ENCODE measurements around the gene EXD3.
"Not testable (repeated sequence)": the region's sequence is repeated elsewhere in the genome, so short reads cannot be mapped to it uniquely, and the experiment has no call there.

Gene EXD3

GRCh38 chr9:137388589-137389427, 34.2 kb downstream of the EXD3 start:
- no peak overlapping the region for H3K4me3 ChIP-seq (ENCODE audit: low read depth in 1 of 2, low read length in 2 of 2)
- no peak overlapping the region for H3K27ac ChIP-seq (ENCODE audit: low read depth, low read length)
- H3K36me3 ChIP-seq (ENCODE audit: insufficient read depth, low read length) = no peaks in the 10 kb centered on the region
- H3K27me3 ChIP-seq (ENCODE audit: control insufficient read depth in 1 of 2, insufficient read depth in 2 of 2, low read length in 2 of 2) = no peaks in the 10 kb centered on the region
- H3K4me1 ChIP-seq (ENCODE audit: insufficient read depth, low read length) = no peaks in the 10 kb centered on the region
- H3K9ac ChIP-seq (ENCODE audit: low read length) = no peak overlapping the region
- no peaks in the 10 kb centered on the region for H3K9me3 ChIP-seq (ENCODE audit: low read length)

- Histone ChIP-seq H3K36me3 (ENCODE audit: insufficient read depth, low read length) (no peaks in the 10 kb centered on the region), H3K4me3 (ENCODE audit: low read depth in 1 of 2, low read length in 2 of 2) (no peak overlapping the region), H3K27ac (ENCODE audit: low read depth, low read length) (no peak overlapping the region), H3K27me3 (ENCODE audit: control insufficient read depth in 1 of 2, insufficient read depth in 2 of 2, low read length in 2 of 2) (no peaks in the 10 kb centered on the region), H3K9ac (ENCODE audit: low read length) (no peak overlapping the region), H3K9me3 (ENCODE audit: low read length) (no peaks in the 10 kb centered on the region), H3K4me1 (ENCODE audit: insufficient read depth, low read length) (no peaks in the 10 kb centered on the region)
Measured at GRCh38 chr9:137387891-137388560, 34.9 kb downstream of the EXD3 start.

- Histone ChIP-seq H3K4me3 (ENCODE audit: low read depth in 1 of 2, low read length in 2 of 2) (no peak overlapping the region), H3K9me3 (ENCODE audit: low read length) (no peaks in the 10 kb centered on the region), H3K4me1 (ENCODE audit: insufficient read depth, low read length) (no peaks in the 10 kb centered on the region), H3K27me3 (ENCODE audit: control insufficient read depth in 1 of 2, insufficient read depth in 2 of 2, low read length in 2 of 2) (no peaks in the 10 kb centered on the region), H3K9ac (ENCODE audit: low read length) (no peak overlapping the region), H3K36me3 (ENCODE audit: insufficient read depth, low read length) (no peaks in the 10 kb centered on the region), H3K27ac (ENCODE audit: low read depth, low read length) (no peak overlapping the region)
Measured at GRCh38 chr9:137387114-137387890, 35.7 kb downstream of the EXD3 start.

- H3K36me3 ChIP-seq (ENCODE audit: insufficient read depth, low read length); H3K4me3 ChIP-seq (ENCODE audit: low read depth in 1 of 2, low read length in 2 of 2); H3K4me1 ChIP-seq (ENCODE audit: insufficient read depth, low read length); H3K9ac ChIP-seq (ENCODE audit: low read length); H3K27me3 ChIP-seq (ENCODE audit: control insufficient read depth in 1 of 2, insufficient read depth in 2 of 2, low read length in 2 of 2); H3K9me3 ChIP-seq (ENCODE audit: low read length); H3K27ac ChIP-seq (ENCODE audit: low read depth, low read length): not testable (repeated sequence)
Measured at GRCh38 chr9:137386507-137387113, 36.4 kb downstream of the EXD3 start.

GRCh38 chr9:137385061-137385655, 37.8 kb downstream of the EXD3 start:
- Histone ChIP-seq H3K27ac (ENCODE audit: low read depth, low read length) (no peak overlapping the region), H3K4me3 (ENCODE audit: low read depth in 1 of 2, low read length in 2 of 2) (no peak overlapping the region), H3K36me3 (ENCODE audit: insufficient read depth, low read length) (no peaks in the 10 kb centered on the region), H3K4me1 (ENCODE audit: insufficient read depth, low read length) (no peaks in the 10 kb centered on the region), H3K9ac (ENCODE audit: low read length) (no peak overlapping the region), H3K9me3 (ENCODE audit: low read length) (no peaks in the 10 kb centered on the region), H3K27me3 (ENCODE audit: control insufficient read depth in 1 of 2, insufficient read depth in 2 of 2, low read length in 2 of 2) (no peaks in the 10 kb centered on the region)

GRCh38 chr9:137383784-137384756, 38.9 kb downstream of the EXD3 start:
- Histone ChIP-seq H3K9ac (ENCODE audit: low read length) (no peak overlapping the region), H3K9me3 (ENCODE audit: low read length) (no peaks in the 10 kb centered on the region), H3K27ac (ENCODE audit: low read depth, low read length) (no peak overlapping the region), H3K36me3 (ENCODE audit: insufficient read depth, low read length) (no peaks in the 10 kb centered on the region), H3K4me3 (ENCODE audit: low read depth in 1 of 2, low read length in 2 of 2) (no peak overlapping the region), H3K4me1 (ENCODE audit: insufficient read depth, low read length) (no peaks in the 10 kb centered on the region), H3K27me3 (ENCODE audit: control insufficient read depth in 1 of 2, insufficient read depth in 2 of 2, low read length in 2 of 2) (no peaks in the 10 kb centered on the region)

GRCh38 chr9:137383081-137383783, 39.7 kb downstream of the EXD3 start:
- H3K4me3 ChIP-seq (ENCODE audit: low read depth in 1 of 2, low read length in 2 of 2) = no peak overlapping the region
- no peak overlapping the region for H3K9ac ChIP-seq (ENCODE audit: low read length)
- no peaks in the 10 kb centered on the region for H3K27me3 ChIP-seq (ENCODE audit: control insufficient read depth in 1 of 2, insufficient read depth in 2 of 2, low read length in 2 of 2)
- no peak overlapping the region for H3K27ac ChIP-seq (ENCODE audit: low read depth, low read length)
- no peaks in the 10 kb centered on the region for H3K36me3 ChIP-seq (ENCODE audit: insufficient read depth, low read length)
- no peaks in the 10 kb centered on the region for H3K9me3 ChIP-seq (ENCODE audit: low read length)
- no peaks in the 10 kb centered on the region for H3K4me1 ChIP-seq (ENCODE audit: insufficient read depth, low read length)

GRCh38 chr9:137382444-137383080, 40.4 kb downstream of the EXD3 start:
- H3K36me3 ChIP-seq (ENCODE audit: insufficient read depth, low read length) = no peaks in the 10 kb centered on the region

GRCh38 chr9:137381501-137382443, 41.2 kb downstream of the EXD3 start:
- Histone ChIP-seq H3K4me1 (ENCODE audit: insufficient read depth, low read length) (no peaks in the 10 kb centered on the region), H3K36me3 (ENCODE audit: insufficient read depth, low read length) (no peaks in the 10 kb centered on the region), H3K27me3 (ENCODE audit: control insufficient read depth in 1 of 2, insufficient read depth in 2 of 2, low read length in 2 of 2) (no peaks in the 10 kb centered on the region), H3K27ac (ENCODE audit: low read depth, low read length) (no peak overlapping the region), H3K9me3 (ENCODE audit: low read length) (no peaks in the 10 kb centered on the region), H3K4me3 (ENCODE audit: low read depth in 1 of 2, low read length in 2 of 2) (no peak overlapping the region), H3K9ac (ENCODE audit: low read length) (no peak overlapping the region)

More at GRCh38 chr9:137382444-137383080, 40.4 kb downstream of the EXD3 start:
- no peaks in the 10 kb centered on the region for H3K27me3 ChIP-seq (ENCODE audit: control insufficient read depth in 1 of 2, insufficient read depth in 2 of 2, low read length in 2 of 2)
- no peaks in the 10 kb centered on the region for H3K9me3 ChIP-seq (ENCODE audit: low read length)
- H3K4me1 ChIP-seq (ENCODE audit: insufficient read depth, low read length) = no peaks in the 10 kb centered on the region
- no peak overlapping the region for H3K27ac ChIP-seq (ENCODE audit: low read depth, low read length)
- no peak overlapping the region for H3K9ac ChIP-seq (ENCODE audit: low read length)
- no peak overlapping the region for H3K4me3 ChIP-seq (ENCODE audit: low read depth in 1 of 2, low read length in 2 of 2)
